ENCODE measurements around the gene TNIK. TPM values are rescaled to one million over a fixed set of nuclear protein-coding genes. Genes with fewer than 3 reads are reported as not detected.

TNIK gene
- total and polyA plus RNA-seq, 2 of the 4 experiments (the other 2 are of a cell fraction) = 3.4 to 6.3 TPM

GRCh38 chr3:171458071-171458863 is 1.9 kb downstream of the TNIK start:
- no peak overlapping the region for H2AK5ac ChIP-seq (ENCODE audit: low read depth, low read length)
- peak overlapping the region; percentile 96 for H2AFZ ChIP-seq (replicated peaks; ENCODE audit: low read length, poor library complexity)
- peaks cover 3% of the 10 kb centered on the region for H3K4me1 ChIP-seq (ENCODE audit: control insufficient read depth, insufficient read depth, low read length)
- no peaks in the 10 kb centered on the region for H4K20me1 ChIP-seq (ENCODE audit: insufficient read depth, low read length)
- DNase-seq (no peak), ATAC-seq (ENCODE audit: low read depth) (no peak)
- 0 out of 2 replicates have a peak overlapping the region, but pooled peaks have one; percentile 7 for H3K14ac ChIP-seq (replicated peaks; ENCODE audit: low read depth, low read length)
- no peak overlapping the region for H4K91ac ChIP-seq (ENCODE audit: insufficient read depth, low read depth, low read length)
- H3K9me1 ChIP-seq (ENCODE audit: insufficient read depth, low read length) = no peaks in the 10 kb centered on the region; the same call in 1 of the 2 replicates
- H3K9ac ChIP-seq (ENCODE audit: low read depth, low read length) = peak overlapping the region; percentile 66
- no peak overlapping the region for H3K27ac ChIP-seq (ENCODE audit: insufficient read depth, low read length)
- H3K4me3 ChIP-seq (ENCODE audit: insufficient read depth, low read depth, low read length) = peak overlapping the region; percentile 86
- H4K8ac ChIP-seq (ENCODE audit: low read depth in 2 of 2, low read length in 2 of 2) = no peak overlapping the region
- peaks cover 8% of the 10 kb centered on the region in 2 experiments; a peak in 3 of 4 replicates for H3K79me1 ChIP-seq (ENCODE audit: low read depth in 1 of 2, low read length in 2 of 2)
- no TSS peak for BruUV-seq (replicated peaks)
- no peak overlapping the region; the same call in 1 of the 2 replicates for H4K5ac ChIP-seq (ENCODE audit: low read depth, low read length)
- WGBS, 2 experiments (ENCODE audit: extremely low coverage in 2 of 2, insufficient read length in 1 of 2) = 27% methylated on average over 4 of the region's 23 CpGs; no CpG with 5 or more reads in 1 of the 2 experiments
- H2BK120ac ChIP-seq (ENCODE audit: low read depth, low read length) = no peak overlapping the region
- dilution Hi-C loops (cut with HindIII; ENCODE audit: low sequenced_read_pairs, unreplicated experiment) = no loop called here
- H3K4me2 ChIP-seq (ENCODE audit: low read depth, low read length) = peak overlapping the region; percentile 90
- no peaks in the 10 kb centered on the region for H3K9me3 ChIP-seq (ENCODE audit: control insufficient read depth, insufficient read depth, low read length)
- no peak for TF ChIP-seq USF2 (IDR thresholded peaks at IDR 0.05; ENCODE audit: low read depth, low read length)
- TF ChIP-seq MAZ (IDR thresholded peaks at IDR 0.05; ENCODE audit: borderline replicate concordance, low read depth, low read length) = no peak
- TF ChIP-seq CHD1 (IDR thresholded peaks at IDR 0.05; ENCODE audit: low read depth, low read length) = no peak
- intact Hi-C loops (cut with micrococcal nuclease) = loop anchor here (5.0 kb wide), 1 partner anchor 86 kb away; no protein-coding TSS in a partner anchor
- in situ Hi-C loops (cut with MboI; ENCODE audit: low sequenced_read_pairs) = no loop called here
- H3K23ac ChIP-seq (ENCODE audit: low read depth, low read length) = 0 out of 2 replicates have a peak overlapping the region, but pooled peaks have one; percentile 6
- no peaks in the 10 kb centered on the region for H3K36me3 ChIP-seq (ENCODE audit: control insufficient read depth, insufficient read depth, low read length)
- H2AK9ac ChIP-seq (replicated peaks; ENCODE audit: low read depth, low read length, poor library complexity) = no peak overlapping the region
- H3K56ac ChIP-seq (ENCODE audit: extremely low read depth, insufficient read depth, low read length) = no peak overlapping the region
- H2BK5ac ChIP-seq (ENCODE audit: low read depth, low read length, poor library complexity, severe bottlenecking) = no peak overlapping the region
- H2BK20ac ChIP-seq (ENCODE audit: low read depth, low read length) = no peak overlapping the region
- no peak overlapping the region for H3K18ac ChIP-seq (ENCODE audit: low read depth, low read length)
- ChIA-PET POLR2A (ENCODE audit: unreplicated experiment) (no interaction called here), CTCF (no interaction called here)
- no peak overlapping the region for H3K4ac ChIP-seq (ENCODE audit: low read depth, low read length)
- no peak overlapping the region for H2BK15ac ChIP-seq (ENCODE audit: low read depth, low read length)
- H3K27me3 ChIP-seq (ENCODE audit: control insufficient read depth, insufficient read depth, low read length) = no peaks in the 10 kb centered on the region

Data from IMR-90 (cell line).